Ovary (tissue), 9 donors: ENCODE data around the gene LRRTM4. TPM values are rescaled to one million over a fixed set of nuclear protein-coding genes. Genes with fewer than 3 reads are reported as not detected.

ENCODE experiments used
- DNase-seq, 5 donors: peaks; one replicate each; pipeline ENCODE4 v3.0.0-alpha.2; 2019 to 2020
- H3K27ac ChIP-seq, 2 donors: fragments of 200-600 bp; one replicate each; pipeline versions ENCODE4 v1.5.1 to v1.8.0; 2019 to 2022
- H3K27me3 ChIP-seq: fragments of 200-600 bp; one replicate; pipeline ENCODE4 v1.8.0; 2022
- H3K36me3 ChIP-seq: fragments of 200-600 bp; sonication (generic); one replicate; pipeline ENCODE4 v1.5.1; 2019
- H3K4me1 ChIP-seq: one replicate; pipeline ENCODE4 v1.8.1; 2013; ENCODE audit warnings: mild to moderate bottlenecking, moderate library complexity; ENCODE audit not compliant: insufficient read depth
- H3K4me3 ChIP-seq: fragments of 200-600 bp; sonication (generic); one replicate; pipeline ENCODE4 v1.5.1; 2017
- H3K9me3 ChIP-seq, 2 donors: fragments of 200-600 bp in 1 of 2; sonication (generic) in 1 of 2; one replicate each; pipeline versions ENCODE4 v1.5.1 to v1.8.1; 2013 to 2019; ENCODE audit warnings: mild to moderate bottlenecking in 1 of 2, moderate library complexity in 1 of 2
- EP300 ChIP-seq: sonication (generic); formaldehyde crosslinking; IDR thresholded peaks from one replicate; pipeline ENCODE4 v1.6.1; 2017; ENCODE audit warnings: antibody characterized with exemption
- POLR2A ChIP-seq: fragments of 450-650 bp; IDR thresholded peaks from one replicate; pipeline ENCODE4 v1.6.1; 2017; ENCODE audit warnings: antibody characterized with exemption, mild to moderate bottlenecking, moderate library complexity
- WGBS, 3 donors: extraction: QIAGEN DNeasy Blood & Tissue Kit in 1 of 3; methylation state at CpG; one replicate each; pipeline versions ENCODE4 v1.1.5 to v1.1.7; 2013 to 2017; 5-methylcytosine and 5-hydroxymethylcytosine counted together
- intact Hi-C, 4 donors: fragments of 100-400 bp; cut with DNase I; formaldehyde crosslinking; loops; one replicate each; pipeline versions ENCODE4 v1.11.0 to v1.15.1; 2022 to 2023
- polyA plus RNA-seq, 2 donors: library from polyadenylated mRNA; stranded (reverse); fragments of 200-250 nt in 1 of 2; fragments of 350-450 nt in 1 of 2; fragmentation: Illumina TruSeq in 1 of 2; extraction: RNeasy Lipid Tissue Mini Kit (QIAGEN cat#74804) in 1 of 2; gene quantifications; one replicate each; pipeline ENCODE4 v1.2.3, GENCODE V29; 2013 to 2014
- total RNA-seq, 7 donors: library from RNA; depleted of rRNA in 2 of 7; stranded (reverse); fragments of >200 nt in 2 of 7; fragmentation: NEBNext Ultra II Directional in 3 of 7; extraction: Animal tissue kit (Norgen Biotek cat#: 25700) in 3 of 7; gene quantifications; one replicate each; pipeline versions ENCODE4 v1.1.0 to v1.2.4, GENCODE V29; 2016 to 2023
- TF ChIP-seq, protein P1 (sequence below), 3 donors: fragments of 450-650 bp in 2 of 3; fragments of 200-600 bp in 1 of 3; IDR thresholded peaks; one replicate each; pipeline versions ENCODE4 v1.5.1 to v1.8.0; 2016 to 2022; ENCODE audit warnings: antibody characterized with exemption in 3 of 3, mild to moderate bottlenecking in 1 of 3
- donor health status: DM: no; HTN: no; CAD: no; lungs with moderate emphysema.
- donor health status: DM: no; HTN: no; CAD: no.
- donor health status: Bipolar disorder and iron deficiency.
- donor health status: DM: yes; HTN: yes; CAD: no.
- donor health status: DM: no; HTN: no; CAD: no.
- donor health status: DM: yes; HTN: yes; CAD: no.

LRRTM4 gene
- total and polyA plus RNA-seq, 9 donors = 0.01 to 2.2 (median 0.71) TPM; not detected in 2

DNA sequence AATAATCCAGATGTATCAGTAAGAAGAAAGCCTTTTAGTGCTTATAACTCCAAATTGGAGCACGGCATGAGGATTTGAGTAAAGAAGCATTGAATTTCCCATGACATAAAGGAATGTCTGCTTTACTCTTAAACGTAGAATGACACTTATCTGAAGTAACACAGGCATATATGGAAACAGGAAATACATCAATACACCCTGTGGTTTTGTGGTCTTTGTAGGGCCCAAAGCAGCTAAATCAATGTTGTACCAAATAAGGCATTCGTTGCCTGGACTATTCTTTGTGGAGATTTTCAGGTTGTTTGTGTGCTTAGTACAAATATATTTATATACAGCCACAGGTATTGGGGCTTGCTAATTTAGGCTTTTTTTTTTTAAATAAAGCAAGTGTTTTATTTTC, 660.5 kb downstream of the LRRTM4 start:
- no peak for TF ChIP-seq EP300
- no peak for TF ChIP-seq POLR2A
- TF ChIP-seq, protein P1, sequence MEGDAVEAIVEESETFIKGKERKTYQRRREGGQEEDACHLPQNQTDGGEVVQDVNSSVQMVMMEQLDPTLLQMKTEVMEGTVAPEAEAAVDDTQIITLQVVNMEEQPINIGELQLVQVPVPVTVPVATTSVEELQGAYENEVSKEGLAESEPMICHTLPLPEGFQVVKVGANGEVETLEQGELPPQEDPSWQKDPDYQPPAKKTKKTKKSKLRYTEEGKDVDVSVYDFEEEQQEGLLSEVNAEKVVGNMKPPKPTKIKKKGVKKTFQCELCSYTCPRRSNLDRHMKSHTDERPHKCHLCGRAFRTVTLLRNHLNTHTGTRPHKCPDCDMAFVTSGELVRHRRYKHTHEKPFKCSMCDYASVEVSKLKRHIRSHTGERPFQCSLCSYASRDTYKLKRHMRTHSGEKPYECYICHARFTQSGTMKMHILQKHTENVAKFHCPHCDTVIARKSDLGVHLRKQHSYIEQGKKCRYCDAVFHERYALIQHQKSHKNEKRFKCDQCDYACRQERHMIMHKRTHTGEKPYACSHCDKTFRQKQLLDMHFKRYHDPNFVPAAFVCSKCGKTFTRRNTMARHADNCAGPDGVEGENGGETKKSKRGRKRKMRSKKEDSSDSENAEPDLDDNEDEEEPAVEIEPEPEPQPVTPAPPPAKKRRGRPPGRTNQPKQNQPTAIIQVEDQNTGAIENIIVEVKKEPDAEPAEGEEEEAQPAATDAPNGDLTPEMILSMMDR (IDR thresholded peaks at IDR 0.05) = no peak
- no peak for DNase-seq
- intact Hi-C loops = no loop called here

DNA sequence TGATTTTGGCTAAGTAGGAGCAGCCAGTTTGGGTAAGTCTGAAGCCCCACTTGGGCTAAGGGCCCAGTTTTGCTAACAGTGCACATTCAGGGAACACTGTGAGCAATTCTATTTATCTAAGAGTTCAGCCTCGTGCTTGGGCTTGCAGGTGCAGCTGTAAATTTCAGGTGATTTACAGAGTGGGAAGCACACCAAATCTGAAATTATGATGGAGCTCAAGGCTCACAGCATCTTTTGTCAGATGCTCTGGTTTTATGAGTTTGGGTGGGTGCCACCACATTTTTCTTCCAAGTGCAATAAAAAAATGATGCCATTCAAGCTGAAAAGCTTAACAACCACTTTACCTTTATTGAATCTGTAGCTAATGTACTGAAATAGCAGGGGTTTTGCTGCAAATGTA, 671.2 kb downstream of the LRRTM4 start:
- no peak overlapping the region for H3K4me3 ChIP-seq
- no peak for DNase-seq
- no peaks in the 10 kb centered on the region for H3K36me3 ChIP-seq
- no peaks in the 10 kb centered on the region for H3K9me3 ChIP-seq
- intact Hi-C loops = no loop called here
- H3K27ac ChIP-seq = no peak overlapping the region
- TF ChIP-seq EP300 (no peak), POLR2A (no peak)
- TF ChIP-seq, protein P1 (IDR thresholded peaks at IDR 0.05) = no peak
- WGBS, 3 donors = 28 to 48% (median 48%) methylated on average over 1 of the region's 1 CpG
- no peaks in the 10 kb centered on the region for H3K27me3 ChIP-seq
- H3K4me1 ChIP-seq = no peaks in the 10 kb centered on the region

More for the DNA sequence above, 660.5 kb downstream of the LRRTM4 start:
- no peaks in the 10 kb centered on the region for H3K36me3 ChIP-seq
- no peaks in the 10 kb centered on the region for H3K4me1 ChIP-seq
- no peak overlapping the region for H3K4me3 ChIP-seq
- H3K27ac ChIP-seq = no peak overlapping the region
- no peaks in the 10 kb centered on the region for H3K9me3 ChIP-seq
- no peaks in the 10 kb centered on the region for H3K27me3 ChIP-seq
- WGBS, 3 donors = 47 to 65% (median 58%) methylated on average over 3 of the region's 3 CpGs

DNA sequence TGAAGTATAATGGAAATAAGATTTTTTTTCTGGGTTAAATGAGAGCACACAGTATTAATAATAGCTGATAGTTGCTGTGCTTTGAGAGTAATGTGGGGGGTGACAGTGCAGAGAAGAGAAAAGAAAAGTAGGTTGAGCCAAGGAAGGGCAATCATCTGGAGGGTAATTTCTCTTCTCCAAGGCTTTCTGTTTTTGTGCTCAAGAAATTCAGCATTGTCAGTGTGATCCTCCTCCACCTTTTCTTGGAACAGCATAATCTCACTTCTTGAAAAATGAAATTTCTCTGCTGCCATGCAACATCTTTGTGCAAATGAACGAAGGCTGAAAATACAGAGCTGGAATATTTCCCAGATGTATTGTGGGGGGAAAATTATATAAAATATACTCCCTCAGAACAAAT, 673.1 kb downstream of the LRRTM4 start:
- Histone ChIP-seq H3K4me1 (no peaks in the 10 kb centered on the region), H3K9me3 (no peaks in the 10 kb centered on the region), H3K27ac (no peak overlapping the region), H3K36me3 (no peaks in the 10 kb centered on the region), H3K4me3 (no peak overlapping the region), H3K27me3 (no peaks in the 10 kb centered on the region)
- intact Hi-C loops = no loop called here
- no peak for DNase-seq
- TF ChIP-seq POLR2A = no peak
- no peak for TF ChIP-seq EP300
- TF ChIP-seq, protein P1 (IDR thresholded peaks at IDR 0.05) = no peak
- 10 to 16% (median 14%) methylated on average over 1 of the region's 1 CpG for WGBS, 3 donors

DNA sequence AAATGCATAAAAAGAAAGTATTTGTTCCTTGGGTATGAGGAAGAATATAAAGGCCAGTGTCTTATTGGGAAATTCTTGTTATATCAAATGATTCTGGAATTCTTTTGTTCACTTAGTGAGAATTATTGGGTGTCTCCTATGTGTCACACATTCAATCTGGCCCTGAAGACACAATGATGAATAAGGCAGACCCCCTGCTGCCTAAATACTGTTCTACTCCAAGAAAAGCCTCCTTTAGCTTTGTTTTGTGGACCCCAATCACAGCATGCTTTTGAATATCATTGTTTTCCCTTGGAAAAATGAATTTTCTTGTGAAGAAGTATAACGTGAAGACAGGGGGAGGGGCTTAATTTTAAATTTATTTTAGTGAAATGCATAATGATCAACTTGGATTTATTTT, 682.4 kb downstream of the LRRTM4 start:
- no peak for DNase-seq
- H3K27ac ChIP-seq = no peak overlapping the region
- intact Hi-C loops = no loop called here
- TF ChIP-seq, protein P1 (IDR thresholded peaks at IDR 0.05) = no peak
- TF ChIP-seq POLR2A (no peak), EP300 (no peak)
- no peaks in the 10 kb centered on the region for H3K36me3 ChIP-seq
- H3K27me3 ChIP-seq = no peaks in the 10 kb centered on the region
- H3K9me3 ChIP-seq = no peaks in the 10 kb centered on the region
- no peak overlapping the region for H3K4me3 ChIP-seq
- WGBS, 3 donors = 46 to 67% (median 49%) methylated on average over 1 of the region's 1 CpG
- no peaks in the 10 kb centered on the region for H3K4me1 ChIP-seq
